GM12865 (cell line): Measurements from ENCODE around the gene KRT2.

Experiments used
- DNase-seq: peaks from one replicate; pipeline ENCODE4 v3.0.0; 2010; ENCODE audit warnings: low read depth
- H3K4me3 ChIP-seq: 2 replicates; pipeline ENCODE4 v1.5.1; 2011; ENCODE audit warnings: mild to moderate bottlenecking, low read depth, low read length, control low read depth
- CTCF ChIP-seq: IDR thresholded peaks from 2 replicates; pipeline ENCODE4 v1.5.1; 2011; ENCODE audit warnings: low read length, control low read depth, low read depth, inconsistent platforms; ENCODE audit not compliant: insufficient read depth; ENCODE audit errors: missing control alignments

The KRT2 gene

GRCh38 chr12:52604859-52605258, 47.2 kb downstream of the KRT2 start:
- no peak overlapping the region for H3K4me3 ChIP-seq
- peak; percentile 3 for DNase-seq
- TF ChIP-seq CTCF: no peak

- no peak for TF ChIP-seq CTCF
- DNase-seq: no peak
- H3K4me3 ChIP-seq: no peak overlapping the region
These were observed 48.7 kb downstream of the KRT2 start for GRCh38 chr12:52603314-52603713.

- no peak overlapping the region for H3K4me3 ChIP-seq
- no peak for TF ChIP-seq CTCF
- no peak for DNase-seq
These were observed 49.5 kb downstream of the KRT2 start for GRCh38 chr12:52602552-52602951.

GRCh38 chr12:52601671-52602070, 50.3 kb downstream of the KRT2 start:
- DNase-seq: no peak
- H3K4me3 ChIP-seq: no peak overlapping the region
- TF ChIP-seq CTCF: no peak

GRCh38 chr12:52600941-52601481, 51.0 kb downstream of the KRT2 start, which contains the start of gene KRT72:
Gene KRT72, minus strand, starts transcription at chr12:52601463. Its CDS starts 11 bp downstream, at chr12:52601452.
- no peak for DNase-seq
- H3K4me3 ChIP-seq: no peak within 1 kb of the TSS
- TF ChIP-seq CTCF: no peak

- DNase-seq: no peak
- H3K4me3 ChIP-seq: no peak overlapping the region
- TF ChIP-seq CTCF: no peak
These were observed 51.5 kb downstream of the KRT2 start for GRCh38 chr12:52600475-52600874.

- no peak overlapping the region for H3K4me3 ChIP-seq
- no peak for DNase-seq
- no peak for TF ChIP-seq CTCF
These were observed 51.9 kb downstream of the KRT2 start for GRCh38 chr12:52600071-52600470.
